Transverse colon (tissue), 4 donors: ENCODE data around the gene ZNF777. TPM values are rescaled to one million over a fixed set of nuclear protein-coding genes. Genes with fewer than 3 reads are reported as not detected.

Experiments
- DNase-seq: peaks from one replicate; pipeline ENCODE4 v3.0.0-alpha.2; 2019
- H3K27ac ChIP-seq, 4 donors: fragments of 200-600 bp; sonication (generic); 2 replicates each; pipeline ENCODE4 v1.5.1; 2016 to 2018; ENCODE audit warnings: inconsistent platforms in 4 of 4
- H3K27me3 ChIP-seq: fragments of 200-600 bp; sonication (generic); 2 replicates; pipeline ENCODE4 v1.5.1; 2017; ENCODE audit warnings: inconsistent platforms
- H3K36me3 ChIP-seq, 4 donors: fragments of 200-600 bp; sonication (generic); 2 replicates each; pipeline ENCODE4 v1.5.1; 2017 to 2019; ENCODE audit warnings: inconsistent platforms in 4 of 4
- H3K4me1 ChIP-seq, 4 donors: fragments of 200-600 bp; sonication (generic); 2 replicates each; pipeline ENCODE4 v1.5.1; 2017 to 2020; ENCODE audit warnings: inconsistent platforms in 4 of 4
- H3K4me3 ChIP-seq, 4 donors: fragments of 200-600 bp; sonication (generic); 1 replicate in 1 of 4; 2 replicates in 3 of 4; pipeline versions ENCODE4 v1.5.1 to v1.6.1; 2017 to 2019; ENCODE audit warnings: inconsistent platforms in 4 of 4
- H3K9me3 ChIP-seq, 2 donors: fragments of 200-600 bp; sonication (generic); 2 replicates each; pipeline ENCODE4 v1.5.1; 2017 to 2019; ENCODE audit warnings: inconsistent platforms in 2 of 2
- EP300 ChIP-seq: sonication (generic); formaldehyde crosslinking; IDR thresholded peaks from one replicate; pipeline ENCODE4 v1.6.1; 2017; ENCODE audit warnings: antibody characterized with exemption, low read depth
- POLR2A ChIP-seq: fragments of 450-650 bp; IDR thresholded peaks from one replicate; pipeline ENCODE4 v1.6.1; 2016; ENCODE audit warnings: antibody characterized with exemption, mild to moderate bottlenecking, moderate library complexity
- POLR2AphosphoS5 ChIP-seq, 3 donors: sonication (generic); formaldehyde crosslinking; IDR thresholded peaks; one replicate each; pipeline ENCODE4 v1.6.1; 2016; ENCODE audit warnings: antibody characterized with exemption in 3 of 3
- WGBS, 2 donors: methylation state at CpG; one replicate each; pipeline ENCODE4 v1.1.5; 2018; ENCODE audit warnings: low coverage in 1 of 2; 5-methylcytosine and 5-hydroxymethylcytosine counted together
- in situ Hi-C, 4 donors: fragments of 200-750 bp; cut with MboI; loops; one replicate each; pipeline versions ENCODE4 v1.15.0 to v1.15.1; 2017; ENCODE audit warnings: low sequenced_read_pairs in 3 of 4, low pct_ligation_motif_present in 1 of 4, low pct_unique_long_range_greater_than_20kb in 1 of 4
- intact Hi-C: fragments of 100-400 bp; cut with DNase I; formaldehyde crosslinking; loops from one replicate; pipeline ENCODE4 v1.15.1; 2023; ENCODE audit warnings: low total_unique reads
- total RNA-seq, 4 donors: library from RNA; depleted of rRNA; stranded (reverse); fragments of >200 nt; gene quantifications; one replicate each; pipeline ENCODE4 v1.1.0, GENCODE V29; 2016
- TF ChIP-seq, protein P1 (sequence below), 5 experiments: fragments of 200-600 bp in 3 of 5; fragments of 450-650 bp in 2 of 5; sonication (generic) in 3 of 5; IDR thresholded peaks; 1 replicate in 2 of 5; 2 replicates in 3 of 5; pipeline ENCODE4 v1.5.1; 2016 to 2017; ENCODE audit warnings: antibody characterized with exemption in 5 of 5, inconsistent platforms in 3 of 5, mild to moderate bottlenecking in 2 of 5, moderate library complexity in 1 of 5

Gene ZNF777
- total RNA-seq, 4 donors from 2014 or later, result 7.8 to 58.9 (median 14.2) TPM

DNA sequence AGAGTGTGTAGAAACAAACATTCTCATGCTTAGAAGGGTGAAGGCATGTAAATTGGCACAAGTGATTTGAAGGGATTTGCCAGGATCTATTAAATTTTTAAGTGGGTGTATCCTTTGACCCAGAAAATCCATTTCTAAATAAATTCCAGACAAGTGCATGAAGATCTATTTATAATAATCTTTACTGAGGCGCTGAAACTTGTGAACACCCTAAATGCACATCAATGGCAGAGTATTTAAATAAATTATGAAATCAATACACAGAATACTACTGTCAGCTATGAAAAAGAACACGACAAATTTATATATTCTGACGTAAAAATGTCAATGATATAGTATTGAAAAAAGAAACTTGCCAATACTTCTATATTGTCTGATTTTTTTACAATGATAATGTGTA lies 17.9 kb downstream of the ZNF777 start:
- Histone ChIP-seq H3K27ac (no peak overlapping the region), H3K9me3 (no peaks in the 10 kb centered on the region), H3K4me1 (no peaks in the 10 kb centered on the region), H3K27me3 (no peaks in the 10 kb centered on the region), H3K4me3 (no peak overlapping the region), H3K36me3 (peaks cover 0 to 23% (median 10%) of the 10 kb centered on the region in 4 donors)
- no peak for DNase-seq
- in situ Hi-C loops (no loop called here), intact Hi-C loops (no loop called here)
- 79 to 94% methylated on average over 3 of the region's 3 CpGs for WGBS, 2 donors
- TF ChIP-seq, protein P1, sequence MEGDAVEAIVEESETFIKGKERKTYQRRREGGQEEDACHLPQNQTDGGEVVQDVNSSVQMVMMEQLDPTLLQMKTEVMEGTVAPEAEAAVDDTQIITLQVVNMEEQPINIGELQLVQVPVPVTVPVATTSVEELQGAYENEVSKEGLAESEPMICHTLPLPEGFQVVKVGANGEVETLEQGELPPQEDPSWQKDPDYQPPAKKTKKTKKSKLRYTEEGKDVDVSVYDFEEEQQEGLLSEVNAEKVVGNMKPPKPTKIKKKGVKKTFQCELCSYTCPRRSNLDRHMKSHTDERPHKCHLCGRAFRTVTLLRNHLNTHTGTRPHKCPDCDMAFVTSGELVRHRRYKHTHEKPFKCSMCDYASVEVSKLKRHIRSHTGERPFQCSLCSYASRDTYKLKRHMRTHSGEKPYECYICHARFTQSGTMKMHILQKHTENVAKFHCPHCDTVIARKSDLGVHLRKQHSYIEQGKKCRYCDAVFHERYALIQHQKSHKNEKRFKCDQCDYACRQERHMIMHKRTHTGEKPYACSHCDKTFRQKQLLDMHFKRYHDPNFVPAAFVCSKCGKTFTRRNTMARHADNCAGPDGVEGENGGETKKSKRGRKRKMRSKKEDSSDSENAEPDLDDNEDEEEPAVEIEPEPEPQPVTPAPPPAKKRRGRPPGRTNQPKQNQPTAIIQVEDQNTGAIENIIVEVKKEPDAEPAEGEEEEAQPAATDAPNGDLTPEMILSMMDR (IDR thresholded peaks at IDR 0.05), result no peak
- no peak for TF ChIP-seq POLR2AphosphoS5 (IDR thresholded peaks at IDR 0.05)
- TF ChIP-seq EP300, result no peak

DNA sequence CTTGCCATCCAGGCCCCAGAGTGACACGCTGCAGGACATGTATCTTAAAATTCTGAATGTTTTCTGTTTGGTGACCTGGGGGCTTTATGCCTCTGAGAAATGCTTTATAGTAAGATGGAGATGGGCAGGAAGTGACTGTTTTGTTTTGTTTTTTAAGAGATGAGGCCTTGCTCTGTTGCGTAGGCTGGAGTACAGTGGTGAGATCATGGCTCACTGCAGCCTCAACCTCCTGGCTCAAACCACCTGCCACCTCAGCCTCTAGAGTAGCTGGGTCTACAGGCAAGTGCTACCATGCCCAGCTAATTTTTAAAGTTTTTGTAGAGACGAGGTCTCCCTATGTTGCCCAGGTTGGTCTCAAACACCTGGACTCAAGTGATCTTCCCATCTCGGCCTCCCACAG lies 20.6 kb downstream of the ZNF777 start:
- Histone ChIP-seq H3K4me3 (no peak overlapping the region), H3K36me3 (peaks cover 0 to 17% (median 4%) of the 10 kb centered on the region in 4 donors), H3K4me1 (no peaks in the 10 kb centered on the region), H3K9me3 (no peaks in the 10 kb centered on the region), H3K27ac (no peak overlapping the region), H3K27me3 (no peaks in the 10 kb centered on the region)
- intact Hi-C loops (no loop called here), in situ Hi-C loops (no loop called here)
- DNase-seq, result no peak
- TF ChIP-seq POLR2A (no peak), EP300 (no peak), POLR2AphosphoS5 (IDR thresholded peaks at IDR 0.05) (no peak)
- TF ChIP-seq, protein P1 (IDR thresholded peaks at IDR 0.05), result no peak
- 79 to 90% methylated on average over 2 to 4 of the region's 4 CpGs for WGBS, 2 donors

DNA sequence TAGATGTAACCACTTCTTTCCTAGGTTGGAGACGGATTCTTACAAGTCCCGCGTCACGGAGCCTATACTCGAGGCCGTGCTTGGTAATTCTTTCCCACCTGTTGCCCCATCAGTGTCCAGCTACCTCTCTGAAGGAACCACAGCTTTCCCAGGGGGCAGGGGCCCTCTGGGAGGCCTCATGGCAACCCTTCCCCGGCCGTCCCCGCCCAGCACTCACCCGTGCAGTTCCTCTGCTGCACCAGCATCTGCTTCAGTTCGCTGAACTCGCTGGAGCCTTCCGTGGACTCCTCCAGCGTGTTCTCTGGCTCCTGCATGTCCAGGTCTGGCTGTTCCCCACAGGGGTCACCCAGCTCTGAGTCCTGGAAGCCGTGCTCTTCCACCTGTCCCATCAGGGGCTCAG lies 24.5 kb downstream of the ZNF777 start:
- intact Hi-C loops, result no loop called here
- H3K9me3 ChIP-seq, result no peaks in the 10 kb centered on the region
- H3K27ac ChIP-seq, result no peak overlapping the region
- WGBS, 2 donors, result 83 to 91% methylated on average over 1 to 15 of the region's 15 CpGs
- no peak for DNase-seq
- H3K4me1 ChIP-seq, result no peaks in the 10 kb centered on the region
- no peak overlapping the region for H3K4me3 ChIP-seq
- TF ChIP-seq, protein P1 (IDR thresholded peaks at IDR 0.05), result no peak
- no peak for TF ChIP-seq POLR2A
- no peak for TF ChIP-seq EP300
- TF ChIP-seq POLR2AphosphoS5 (IDR thresholded peaks at IDR 0.05), result no peak
- in situ Hi-C loops, result no loop called here
- H3K36me3 ChIP-seq, result peaks cover 0 to 39% (median 4%) of the 10 kb centered on the region in 4 donors
- no peaks in the 10 kb centered on the region for H3K27me3 ChIP-seq

DNA sequence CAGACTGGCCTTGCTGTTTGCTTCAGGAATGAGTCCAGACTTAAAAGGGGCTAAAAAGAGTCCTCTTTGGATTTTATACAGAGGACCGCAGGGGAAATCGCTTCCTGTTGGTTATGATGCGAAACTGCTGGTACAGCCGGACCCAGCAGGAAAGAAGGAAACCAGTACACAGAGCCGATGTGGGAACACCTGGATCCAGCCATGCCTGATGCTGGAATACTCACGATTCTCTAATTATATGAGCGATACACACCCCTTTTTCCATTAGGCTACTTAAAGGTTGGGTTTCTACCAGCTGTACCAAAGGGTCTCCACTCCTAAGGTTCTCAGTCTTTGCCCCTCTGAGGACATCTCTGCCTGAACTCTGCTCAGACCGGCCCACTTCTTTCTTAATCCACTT lies 27.7 kb downstream of the ZNF777 start:
- Histone ChIP-seq H3K4me3 (no peak overlapping the region), H3K27ac (no peak overlapping the region), H3K4me1 (no peaks in the 10 kb centered on the region), H3K9me3 (no peaks in the 10 kb centered on the region), H3K36me3 (peaks cover 0 to 39% (median 7%) of the 10 kb centered on the region in 4 donors), H3K27me3 (no peaks in the 10 kb centered on the region)
- TF ChIP-seq POLR2AphosphoS5 (IDR thresholded peaks at IDR 0.05), result no peak
- 93 to 100% methylated on average over 4 to 8 of the region's 8 CpGs for WGBS, 2 donors
- in situ Hi-C loops (no loop called here), intact Hi-C loops (no loop called here)
- DNase-seq, result no peak

DNA sequence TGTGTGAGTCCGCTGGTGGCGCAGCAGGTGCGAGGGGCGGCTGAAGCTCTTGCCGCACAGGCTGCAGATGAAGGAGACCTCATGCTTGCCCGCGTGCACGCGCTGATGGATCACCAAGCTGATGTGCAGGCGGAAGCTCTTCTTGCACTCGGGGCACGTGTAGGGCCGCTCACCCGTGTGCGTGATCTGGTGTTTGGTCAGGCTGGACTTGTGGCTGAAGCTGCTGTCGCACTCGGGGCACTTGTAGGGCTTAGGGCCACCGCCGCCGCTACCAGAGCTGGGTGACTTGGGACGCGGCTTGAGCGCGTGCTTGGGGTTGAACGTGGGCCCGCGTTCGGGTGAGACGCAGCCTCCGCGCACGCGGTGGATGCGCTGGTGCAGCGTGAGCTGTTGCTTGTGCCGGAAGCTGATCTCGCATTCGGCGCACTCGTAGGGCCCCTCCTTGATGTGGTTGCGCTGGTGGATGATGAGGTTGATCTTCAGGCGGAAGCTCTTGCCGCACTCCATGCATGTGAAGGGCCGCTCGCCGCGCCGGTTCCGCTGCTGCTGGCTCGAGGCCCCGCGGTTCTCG lies 28.7 kb downstream of the ZNF777 start:
- intact Hi-C loops, result no loop called here
- Histone ChIP-seq H3K27me3 (no peaks in the 10 kb centered on the region), H3K27ac (no peak overlapping the region), H3K36me3 (peaks cover 0 to 39% (median 7%) of the 10 kb centered on the region in 4 donors), H3K9me3 (no peaks in the 10 kb centered on the region), H3K4me1 (no peaks in the 10 kb centered on the region), H3K4me3 (no peak overlapping the region)
- in situ Hi-C loops, result no loop called here
- no peak for DNase-seq
- WGBS, 2 donors, result 94% methylated on average over 49 of the region's 53 CpGs; no CpG with 5 or more reads in 1 of the 2 donors
- TF ChIP-seq EP300, result no peak
